Mesendoderm (in vitro differentiated cells): ENCODE results near the gene FRYL.

Experiments
- DNase-seq: peaks from one replicate; pipeline ENCODE4 v3.0.0; 2013
- H2AK5ac ChIP-seq: 2 replicates; pipeline ENCODE4 v1.6.1; 2013; ENCODE audit warnings: low read length, inconsistent platforms
- H2BK120ac ChIP-seq: 2 replicates; pipeline ENCODE4 v1.6.1; 2013; ENCODE audit warnings: low read depth, mild to moderate bottlenecking, low read length, moderate library complexity, mixed read lengths
- H2BK15ac ChIP-seq: replicated peaks from 2 replicates; pipeline ENCODE4 v1.6.1; 2013; ENCODE audit warnings: low read depth, mild to moderate bottlenecking, moderate library complexity
- H2BK5ac ChIP-seq: 2 replicates; pipeline ENCODE4 v1.6.1; 2013; ENCODE audit warnings: low read length, inconsistent platforms
- H3K18ac ChIP-seq: 2 replicates; pipeline ENCODE4 v1.6.1; 2013; ENCODE audit warnings: mild to moderate bottlenecking, low read length, mixed read lengths
- H3K23ac ChIP-seq: one replicate; pipeline ENCODE4 v1.6.1; 2013; ENCODE audit warnings: low read length
- H3K27ac ChIP-seq: 2 replicates; pipeline ENCODE4 v1.5.1; 2013; ENCODE audit warnings: low read depth, mild to moderate bottlenecking, inconsistent platforms, low read length, moderate library complexity
- H3K27me3 ChIP-seq: 2 replicates; pipeline ENCODE4 v1.6.1; 2013; ENCODE audit warnings: low read length, control low read depth, mild to moderate bottlenecking, inconsistent platforms; ENCODE audit not compliant: insufficient read depth, poor library complexity
- H3K36me3 ChIP-seq: 2 replicates; pipeline ENCODE4 v1.6.1; 2013; ENCODE audit warnings: low read length, inconsistent platforms; ENCODE audit not compliant: control insufficient read depth, insufficient read depth
- H3K4ac ChIP-seq: one replicate; pipeline ENCODE4 v1.6.1; 2013; ENCODE audit warnings: low read depth, mild to moderate bottlenecking, low read length, moderate library complexity
- H3K4me1 ChIP-seq: 2 replicates; pipeline ENCODE4 v1.6.1; 2013; ENCODE audit warnings: low read depth, low read length, inconsistent platforms; ENCODE audit not compliant: control insufficient read depth
- H3K4me2 ChIP-seq: 2 replicates; pipeline ENCODE4 v1.6.1; 2013; ENCODE audit warnings: low read length
- H3K4me3 ChIP-seq: 2 replicates; pipeline ENCODE4 v1.5.1; 2013; ENCODE audit warnings: mild to moderate bottlenecking, low read length
- H3K56ac ChIP-seq: one replicate; pipeline ENCODE4 v1.6.1; 2013; ENCODE audit warnings: low read length
- H3K79me1 ChIP-seq: 2 replicates; pipeline ENCODE4 v1.6.1; 2013; ENCODE audit warnings: low read length, inconsistent platforms
- H3K79me2 ChIP-seq: 2 replicates; pipeline ENCODE4 v1.6.1; 2013; ENCODE audit warnings: mild to moderate bottlenecking, low read length; ENCODE audit not compliant: control insufficient read depth, insufficient read depth
- H3K9ac ChIP-seq: 2 replicates; pipeline ENCODE4 v1.6.1; 2013; ENCODE audit warnings: low read length, inconsistent platforms
- H4K5ac ChIP-seq: one replicate; pipeline ENCODE4 v1.6.1; 2013; ENCODE audit warnings: low read length
- H4K8ac ChIP-seq: one replicate; pipeline ENCODE4 v1.6.1; 2013; ENCODE audit warnings: low read depth, mild to moderate bottlenecking, control low read depth, low read length, moderate library complexity
- WGBS: extraction: QIAGEN DNeasy Blood & Tissue Kit; methylation state at CpG from one replicate; pipeline ENCODE4 v1.1.7; 2013; ENCODE audit warnings: low lambda C conversion rate, missing lambda C conversion rate; ENCODE audit not compliant: insufficient coverage; ENCODE audit errors: extremely low coverage; 5-methylcytosine and 5-hydroxymethylcytosine counted together

The FRYL gene

DNA sequence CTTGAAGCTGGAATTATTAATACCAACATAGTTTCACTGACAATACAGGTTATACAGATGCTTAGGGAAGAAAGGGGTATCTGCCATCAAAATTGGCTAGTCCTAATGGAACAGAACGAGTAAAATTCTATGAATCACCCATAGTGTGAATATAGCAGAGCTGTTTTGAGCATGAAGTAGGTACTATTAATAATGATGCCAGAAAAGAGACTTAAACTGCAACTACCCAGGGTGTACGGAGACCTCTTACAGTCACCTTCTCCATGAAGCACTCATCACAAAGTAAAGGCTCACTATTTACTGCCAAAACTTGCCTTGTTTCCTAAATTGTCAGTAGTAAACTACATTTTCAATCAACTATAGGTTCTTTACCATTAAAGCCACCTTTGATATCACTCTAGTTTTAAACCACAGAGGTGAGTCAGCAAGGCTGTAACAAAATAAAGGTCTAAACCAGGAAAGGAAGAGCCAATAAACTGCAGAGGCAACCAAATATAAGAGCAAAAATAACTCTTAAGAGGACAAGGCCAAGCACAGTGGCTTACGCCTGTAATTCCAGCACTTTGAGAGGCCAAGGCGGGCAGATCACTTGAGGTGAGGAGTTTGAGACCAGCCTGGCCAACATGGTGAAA is 114.4 kb downstream of the FRYL start:
- no peak overlapping the region for H3K18ac ChIP-seq
- no peak overlapping the region for H4K5ac ChIP-seq
- H3K4me3 ChIP-seq: no peak overlapping the region
- no peak overlapping the region for H4K8ac ChIP-seq
- H3K4ac ChIP-seq: no peak overlapping the region
- H3K36me3 ChIP-seq: no peaks in the 10 kb centered on the region
- no peak overlapping the region for H2BK15ac ChIP-seq
- H3K9ac ChIP-seq: no peak overlapping the region
- no peak overlapping the region for H3K27ac ChIP-seq
- no peaks in the 10 kb centered on the region for H3K27me3 ChIP-seq
- no peak overlapping the region for H2BK5ac ChIP-seq
- H2BK120ac ChIP-seq: no peak overlapping the region
- no peak overlapping the region for H2AK5ac ChIP-seq
- DNase-seq: no peak
- H3K79me1 ChIP-seq: peaks cover 9% of the 10 kb centered on the region
- no peak overlapping the region for H3K23ac ChIP-seq
- H3K4me1 ChIP-seq: no peaks in the 10 kb centered on the region
- no peak overlapping the region for H3K56ac ChIP-seq
- H3K79me2 ChIP-seq: peaks cover 2% of the 10 kb centered on the region
- no peak overlapping the region for H3K4me2 ChIP-seq
- WGBS: no CpG with 5 or more reads among the region's 4 CpGs

DNA sequence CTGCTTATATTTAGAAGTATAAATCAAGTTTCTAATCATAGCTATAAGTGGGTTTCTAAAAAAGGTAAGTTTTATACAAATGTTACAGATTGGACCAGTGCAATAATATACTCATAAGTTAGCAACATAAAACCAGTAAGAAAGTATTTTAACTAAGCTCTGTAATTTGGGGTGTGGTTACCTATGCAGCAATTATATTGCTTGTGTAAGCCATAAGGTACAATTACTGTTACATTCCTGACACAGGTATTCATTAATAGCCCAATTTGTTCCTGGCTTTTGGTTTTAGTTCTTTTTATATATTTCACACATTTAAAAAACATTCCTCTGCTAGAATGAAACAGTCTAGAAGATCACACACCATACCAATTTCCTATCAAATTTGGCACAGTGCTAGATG is 115.1 kb downstream of the FRYL start:
- no peak overlapping the region for H2AK5ac ChIP-seq
- H3K4me2 ChIP-seq: no peak overlapping the region
- H3K9ac ChIP-seq: no peak overlapping the region
- peaks cover 2% of the 10 kb centered on the region for H3K79me2 ChIP-seq
- H3K23ac ChIP-seq: no peak overlapping the region
- H3K27ac ChIP-seq: no peak overlapping the region
- H2BK120ac ChIP-seq: no peak overlapping the region
- H3K4ac ChIP-seq: no peak overlapping the region
- no peak overlapping the region for H2BK15ac ChIP-seq
- H3K56ac ChIP-seq: no peak overlapping the region
- no peaks in the 10 kb centered on the region for H3K27me3 ChIP-seq
- H3K36me3 ChIP-seq: no peaks in the 10 kb centered on the region
- H3K18ac ChIP-seq: no peak overlapping the region
- DNase-seq: no peak
- peaks cover 7% of the 10 kb centered on the region for H3K79me1 ChIP-seq
- H4K5ac ChIP-seq: no peak overlapping the region
- no peak overlapping the region for H2BK5ac ChIP-seq
- H4K8ac ChIP-seq: no peak overlapping the region
- no peak overlapping the region for H3K4me3 ChIP-seq
- no peaks in the 10 kb centered on the region for H3K4me1 ChIP-seq

DNA sequence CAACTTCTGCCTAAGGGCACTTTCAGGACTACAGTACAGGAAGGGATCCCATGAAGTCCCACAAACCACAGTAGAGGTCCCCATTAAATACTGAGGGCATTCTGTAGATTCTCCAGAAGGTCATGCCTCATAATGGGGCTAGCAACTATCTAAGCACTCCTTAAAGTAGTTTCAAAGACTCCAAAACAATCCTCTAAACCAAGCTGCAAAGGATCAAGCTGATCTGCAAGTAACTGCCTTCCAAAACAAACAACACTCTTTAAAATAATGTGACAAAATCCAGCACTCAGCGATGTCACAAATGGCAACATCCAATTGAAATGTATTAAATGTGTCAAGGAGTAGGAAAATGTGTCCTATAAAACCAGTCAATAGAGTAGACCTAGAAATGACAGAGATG is 118.7 kb downstream of the FRYL start:
- H3K9ac ChIP-seq: no peak overlapping the region
- no peak overlapping the region for H2BK120ac ChIP-seq
- H3K4me2 ChIP-seq: no peak overlapping the region
- no peaks in the 10 kb centered on the region for H3K36me3 ChIP-seq
- H3K23ac ChIP-seq: no peak overlapping the region
- no peaks in the 10 kb centered on the region for H3K79me2 ChIP-seq
- no peak overlapping the region for H4K8ac ChIP-seq
- H3K4ac ChIP-seq: no peak overlapping the region
- no peak overlapping the region for H3K18ac ChIP-seq
- no peak overlapping the region for H2BK5ac ChIP-seq
- no peak overlapping the region for H4K5ac ChIP-seq
- no CpG with 5 or more reads among the region's 1 CpG for WGBS
- no peak overlapping the region for H3K27ac ChIP-seq
- H3K4me1 ChIP-seq: no peaks in the 10 kb centered on the region
- H3K56ac ChIP-seq: no peak overlapping the region
- peaks cover 5% of the 10 kb centered on the region for H3K79me1 ChIP-seq
- H3K27me3 ChIP-seq: no peaks in the 10 kb centered on the region
- no peak overlapping the region for H2BK15ac ChIP-seq
- no peak for DNase-seq
- H2AK5ac ChIP-seq: no peak overlapping the region
- no peak overlapping the region for H3K4me3 ChIP-seq

DNA sequence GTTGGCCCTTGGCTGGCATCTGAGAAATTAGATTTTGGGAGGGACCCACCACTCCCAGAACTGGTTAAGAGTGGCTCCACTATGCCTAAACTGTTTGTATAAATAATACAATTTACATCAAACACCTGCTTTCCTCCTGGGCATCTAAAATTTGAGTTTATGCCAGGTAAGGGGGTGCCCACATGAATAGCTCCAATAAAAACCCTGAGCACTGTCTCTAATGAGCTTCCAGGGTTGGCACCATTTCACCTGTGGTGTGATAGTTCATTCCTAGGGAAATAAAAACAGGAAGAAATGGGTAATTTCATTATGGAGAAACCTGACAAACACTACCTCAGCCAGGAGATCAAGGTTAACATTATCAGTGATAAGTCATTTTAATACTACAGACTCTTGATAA is 119.7 kb downstream of the FRYL start:
- Histone ChIP-seq H4K5ac (no peak overlapping the region), H3K23ac (no peak overlapping the region), H3K27ac (no peak overlapping the region), H4K8ac (no peak overlapping the region), H2BK120ac (no peak overlapping the region), H3K4me3 (no peak overlapping the region), H2BK15ac (no peak overlapping the region), H3K27me3 (no peaks in the 10 kb centered on the region), H3K79me2 (no peaks in the 10 kb centered on the region), H3K18ac (no peak overlapping the region), H3K4me1 (no peaks in the 10 kb centered on the region), H2BK5ac (no peak overlapping the region), H3K56ac (no peak overlapping the region), H3K79me1 (peaks cover 5% of the 10 kb centered on the region), H2AK5ac (no peak overlapping the region), H3K36me3 (no peaks in the 10 kb centered on the region), H3K9ac (no peak overlapping the region), H3K4me2 (no peak overlapping the region), H3K4ac (no peak overlapping the region)
- DNase-seq: no peak

DNA sequence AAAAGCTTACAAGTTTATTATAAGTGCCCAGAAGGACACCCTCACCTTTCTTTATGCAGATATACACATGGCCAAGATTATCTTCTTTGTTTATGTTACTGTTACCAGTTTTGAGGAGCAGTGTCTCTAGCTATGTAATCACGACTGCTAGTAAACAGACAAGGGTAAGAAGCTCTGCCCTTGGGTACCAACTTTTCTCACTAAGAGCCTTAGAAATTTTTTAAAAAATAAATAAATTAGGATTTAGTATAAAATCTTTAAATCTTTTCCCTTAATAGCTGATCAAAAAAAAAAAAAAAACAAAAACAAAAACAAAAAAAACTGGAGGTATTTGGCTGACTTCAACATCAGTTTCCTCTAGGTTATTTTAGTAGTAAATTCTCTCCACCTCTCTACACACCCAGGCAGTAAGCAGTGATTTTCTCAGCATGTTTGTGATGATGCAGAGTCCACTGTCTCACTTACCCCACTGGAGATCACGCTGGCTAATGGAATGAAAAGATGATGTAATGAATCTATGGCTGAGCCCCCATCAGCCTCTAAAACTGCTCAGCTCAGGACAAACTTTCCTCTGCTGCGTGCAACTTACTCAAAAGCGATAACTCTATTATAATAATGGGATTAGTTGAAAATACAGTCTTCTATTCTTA is 125.9 kb downstream of the FRYL start:
- DNase-seq: no peak
- H2BK120ac ChIP-seq: no peak overlapping the region
- H4K5ac ChIP-seq: no peak overlapping the region
- no peak overlapping the region for H3K23ac ChIP-seq
- H2AK5ac ChIP-seq: no peak overlapping the region
- no peak overlapping the region for H3K4ac ChIP-seq
- no peaks in the 10 kb centered on the region for H3K36me3 ChIP-seq
- no peak overlapping the region for H3K4me2 ChIP-seq
- no CpG with 5 or more reads among the region's 4 CpGs for WGBS
- H3K27me3 ChIP-seq: no peaks in the 10 kb centered on the region
- no peak overlapping the region for H3K18ac ChIP-seq
- H2BK5ac ChIP-seq: no peak overlapping the region
- H3K4me3 ChIP-seq: no peak overlapping the region
- H3K9ac ChIP-seq: no peak overlapping the region
- no peak overlapping the region for H2BK15ac ChIP-seq
- no peak overlapping the region for H3K27ac ChIP-seq
- no peaks in the 10 kb centered on the region for H3K79me2 ChIP-seq
- peaks cover 2% of the 10 kb centered on the region for H3K4me1 ChIP-seq
- H4K8ac ChIP-seq: no peak overlapping the region
- H3K56ac ChIP-seq: no peak overlapping the region
- peaks cover 5% of the 10 kb centered on the region for H3K79me1 ChIP-seq
